ELR (cell line): ENCODE data around the gene GPR75.
A peak's percentile ranks its signal among the peaks of the same experiment; 100 is the strongest.

ENCODE experiments used
- DNase-seq: peaks from one replicate; pipeline ENCODE4 v3.0.0-alpha.2; 2015; ENCODE audit warnings: low read depth

GPR75 gene

GRCh38 chr2:53859206-53860181 lies at the start of gene GPR75:
Gene GPR75 (minus strand): TSS chr2:53859967. CDS start chr2:53854756, 5,211 bp downstream.
- DNase-seq: no peak

- DNase-seq: no peak
Observed at GRCh38 chr2:53907582-53907981, 47.8 kb upstream of the GPR75 start.

GRCh38 chr2:53905396-53905795 lies 45.6 kb upstream of the GPR75 start:
- DNase-seq: no peak

- no peak for DNase-seq
Observed at GRCh38 chr2:53903011-53903410, 43.2 kb upstream of the GPR75 start.

- DNase-seq: no peak
Observed at GRCh38 chr2:53901192-53901591, 41.4 kb upstream of the GPR75 start.

GRCh38 chr2:53896864-53897263 lies 37.1 kb upstream of the GPR75 start:
- DNase-seq: peak; percentile 86

- no peak for DNase-seq
Observed at GRCh38 chr2:53886406-53887280, 26.9 kb upstream of the GPR75 start.

- no peak for DNase-seq
Observed at GRCh38 chr2:53884883-53885282, 25.1 kb upstream of the GPR75 start.

GRCh38 chr2:53881986-53882385 lies 22.2 kb upstream of the GPR75 start:
- DNase-seq: no peak

- DNase-seq: no peak
Observed at GRCh38 chr2:53881360-53881759, 21.6 kb upstream of the GPR75 start.

GRCh38 chr2:53880756-53881155 lies 21.0 kb upstream of the GPR75 start:
- peak; percentile 73 for DNase-seq

- DNase-seq: peak; percentile 20
Observed at GRCh38 chr2:53877556-53877955, 17.8 kb upstream of the GPR75 start.

GRCh38 chr2:53877112-53877511 lies 17.3 kb upstream of the GPR75 start:
- no peak for DNase-seq

- DNase-seq: no peak
Observed at GRCh38 chr2:53874401-53874950, 14.7 kb upstream of the GPR75 start.

- DNase-seq: no peak
Observed at GRCh38 chr2:53867773-53868172, 8.0 kb upstream of the GPR75 start.

- no peak for DNase-seq
Observed at GRCh38 chr2:53867169-53867568, 7.4 kb upstream of the GPR75 start.

GRCh38 chr2:53865962-53866361 lies 6.2 kb upstream of the GPR75 start:
- no peak for DNase-seq

- no peak for DNase-seq
Observed at GRCh38 chr2:53865264-53865663, 5.5 kb upstream of the GPR75 start.

- no peak for DNase-seq
Observed at GRCh38 chr2:53863538-53864227, 3.9 kb upstream of the GPR75 start.

GRCh38 chr2:53861824-53862223 lies 2.1 kb upstream of the GPR75 start:
- no peak for DNase-seq

- no peak for DNase-seq
Observed at GRCh38 chr2:53856272-53856671, 3.5 kb downstream of the GPR75 start.

- no peak for DNase-seq
Observed at GRCh38 chr2:53854678-53855077, 5.1 kb downstream of the GPR75 start.
